Measurements from ENCODE around the gene COA6. TPM values are rescaled to one million over a fixed set of nuclear protein-coding genes. Genes with fewer than 3 reads are reported as not detected.

The COA6 gene
- total and polyA plus RNA-seq, 10 of the 15 experiments (the other 5 are each of a cell fraction or from before 2014, with no cell fraction given): 49.9 to 178 (median 71.5) TPM

GRCh38 chr1:234372011-234372757, 1.1 kb upstream of the COA6 start:
- H3K4me1 ChIP-seq (ENCODE audit: control insufficient read depth, insufficient read depth, low read length): peaks cover 6% of the 10 kb centered on the region; the same call in 1 of the 2 replicates
- H3K79me2 ChIP-seq (ENCODE audit: control insufficient read depth, insufficient read depth, low read length): peaks cover 27% of the 10 kb centered on the region
- SMC1A ChIA-PET (ENCODE audit: uncharacterized antibody, unreplicated experiment): interaction anchor here (1.0 to 4.1 kb wide), 5 partner anchors 10 to 106 kb away, joined by 3 to 30 read pairs (median 4); partner anchors contain the start of gene TARBP1
- DNase-seq (ENCODE audit: low read depth, low spot score) (no peak), ATAC-seq (no peak), FAIRE-seq (no peak)
- RAD21 ChIA-PET (ENCODE audit: unreplicated experiment): interaction anchor here (0.6 to 1.8 kb wide), 5 partner anchors 16 to 112 kb away, joined by 3 to 5 read pairs (median 4); no protein-coding TSS in a partner anchor
- BruUV-seq (replicated peaks): no TSS peak
- POLR2A ChIA-PET: interaction anchor here (0.8 to 2.6 kb wide), 5 partner anchors 8 to 123 kb away, joined by 3 to 16 read pairs (median 4); no protein-coding TSS in a partner anchor
- CTCF ChIA-PET: interaction anchor here (1.0 to 2.9 kb wide), 4 partner anchors 10 to 106 kb away, joined by 3 to 11 read pairs (median 3); no protein-coding TSS in a partner anchor
- peak overlapping the region; percentile 82 for H3K4me2 ChIP-seq (ENCODE audit: control insufficient read depth, insufficient read depth)
- TF ChIP-seq NFIC (IDR thresholded peaks at IDR 0.05; ENCODE audit: low read depth, low read length) (no peak), STAT1 (conservative IDR thresholded peaks at IDR 0.05) (no peak), SMC3 (IDR thresholded peaks at IDR 0.05; ENCODE audit: borderline replicate concordance, low read length) (no peak), NR2C1 (IDR thresholded peaks at IDR 0.05) (no peak), SREBF2 (IDR thresholded peaks at IDR 0.05; ENCODE audit: low read length) (no peak), NBN (IDR thresholded peaks at IDR 0.05) (no peak), MEF2B (IDR thresholded peaks at IDR 0.05; ENCODE audit: partially characterized antibody, poor library complexity, severe bottlenecking) (no peak), CUX1 (IDR thresholded peaks at IDR 0.05; ENCODE audit: insufficient replicate concordance, low read depth, low read length) (no peak), NRF1 (conservative IDR thresholded peaks at IDR 0.05; ENCODE audit: low read depth, low read length) (no peak), HDAC6 (IDR thresholded peaks at IDR 0.05; ENCODE audit: unreplicated experiment) (no peak), WRNIP1 (IDR thresholded peaks at IDR 0.05; ENCODE audit: borderline replicate concordance, low read depth, low read length) (no peak), POLR2AphosphoS5 (IDR thresholded peaks at IDR 0.05; ENCODE audit: low read length) (no peak), SIN3A (IDR thresholded peaks at IDR 0.05; ENCODE audit: low read depth, low read length) (no peak)
- intact Hi-C loops (cut with micrococcal nuclease; ENCODE audit: unreplicated experiment): loop anchor here (2.0 to 10.0 kb wide), 3 partner anchors 27 to 233 kb away; no protein-coding TSS in a partner anchor
- peak overlapping the region; percentile 86 for H3K4me3 ChIP-seq
- H3K36me3 ChIP-seq (ENCODE audit: control insufficient read depth in 2 of 2, insufficient read depth in 2 of 2, low read length in 1 of 2): peaks cover 0 to 7% of the 10 kb centered on the region in 2 experiments; a peak in 3 of 4 replicates
- no peaks in the 10 kb centered on the region for H3K9me3 ChIP-seq (replicated peaks; ENCODE audit: control insufficient read depth, insufficient read depth, low read length)
- H4K20me1 ChIP-seq (ENCODE audit: control insufficient read depth, insufficient read depth): no peaks in the 10 kb centered on the region
- peak overlapping the region; percentile 95 for H3K27ac ChIP-seq (ENCODE audit: control insufficient read depth, insufficient read depth)
- H3K27me3 ChIP-seq (replicated peaks in 1 of 2; ENCODE audit: control insufficient read depth in 2 of 2, insufficient read depth in 2 of 2, low read length in 1 of 2): no peaks in the 10 kb centered on the region; a peak in 1 of 4 replicates
- in situ Hi-C loops (cut with MboI): no loop called here
- 63% methylated on average over 9 of the region's 9 CpGs for WGBS (ENCODE audit: insufficient coverage, insufficient replicate concordance, low lambda C conversion rate, missing lambda C conversion rate)
- H2AFZ ChIP-seq (ENCODE audit: control insufficient read depth, low read depth, low read length): no peak overlapping the region; the same call in 1 of the 2 replicates
- peak overlapping the region; percentile 97 for H3K9ac ChIP-seq (ENCODE audit: control insufficient read depth, insufficient read depth, low read length)

All from GM12878 (cell line).